Amniotic stem cell (primary cell): Measurements from ENCODE around the gene KRTAP29-1.
"Not testable (repeated sequence)": the region's sequence is repeated elsewhere in the genome, so short reads cannot be mapped to it uniquely, and the experiment has no call there.

Source experiments
- DNase-seq: peaks from one replicate; lab custom pipeline; 2025; lab: John Stamatoyannopoulos, UW

KRTAP29-1 gene

DNA sequence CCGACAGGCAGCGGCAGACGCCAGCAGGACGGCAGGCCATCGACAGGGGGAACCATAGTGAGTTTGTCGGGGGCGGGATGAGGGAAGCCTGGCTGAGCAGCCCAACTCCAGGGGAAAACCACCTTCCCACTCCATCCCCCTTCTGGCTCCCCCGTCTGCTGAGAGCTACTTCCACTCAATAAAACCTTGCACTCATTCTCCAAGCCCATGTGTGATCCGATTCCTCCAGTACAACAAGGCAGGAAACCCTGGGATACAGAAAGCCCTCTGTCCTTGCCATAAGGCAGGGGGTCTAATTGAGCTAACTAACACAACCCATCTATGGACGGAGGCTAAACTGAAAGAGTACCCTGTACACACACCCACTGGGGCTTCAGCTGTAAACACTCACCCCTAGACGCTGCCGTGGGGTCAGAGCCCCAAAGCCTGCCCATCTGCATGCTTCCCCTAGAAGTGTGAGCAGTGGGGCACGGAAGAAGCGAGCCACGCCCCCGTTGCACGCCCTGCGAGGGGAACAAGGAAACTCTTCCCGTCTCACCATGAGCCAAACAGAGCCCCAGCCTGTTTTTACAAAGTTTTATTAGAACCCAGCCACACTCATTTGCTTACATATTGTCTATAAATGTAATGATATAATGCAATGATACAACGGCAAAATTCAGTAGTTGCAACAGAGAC is 4.1 kb downstream of the KRTAP29-1 start:
- DNase-seq = no peak

- no peak for DNase-seq
Observed at GRCh38 chr17:41296846-41297245, 5.8 kb downstream of the KRTAP29-1 start.

DNA sequence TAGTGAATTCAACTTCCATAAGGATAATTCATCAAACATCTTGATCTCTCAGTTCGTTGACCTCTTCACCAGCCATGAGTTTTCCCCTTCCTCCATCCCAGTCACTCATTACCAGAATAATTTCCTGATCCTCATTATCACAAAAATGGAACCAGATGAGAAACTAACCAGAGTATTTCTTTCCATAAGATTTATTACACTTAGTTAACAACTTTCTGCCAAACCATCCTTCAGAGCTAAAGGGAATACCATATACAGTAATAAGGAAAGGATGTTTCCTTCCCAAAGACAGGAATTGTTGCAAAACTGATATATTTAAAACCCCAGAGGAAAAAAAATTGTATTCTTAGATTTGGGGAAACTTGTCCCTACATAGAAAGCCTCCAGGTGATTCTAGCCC is 8.6 kb downstream of the KRTAP29-1 start:
- DNase-seq = no peak

GRCh38 chr17:41287050-41287449 is 15.6 kb downstream of the KRTAP29-1 start:
- no peak for DNase-seq

DNA sequence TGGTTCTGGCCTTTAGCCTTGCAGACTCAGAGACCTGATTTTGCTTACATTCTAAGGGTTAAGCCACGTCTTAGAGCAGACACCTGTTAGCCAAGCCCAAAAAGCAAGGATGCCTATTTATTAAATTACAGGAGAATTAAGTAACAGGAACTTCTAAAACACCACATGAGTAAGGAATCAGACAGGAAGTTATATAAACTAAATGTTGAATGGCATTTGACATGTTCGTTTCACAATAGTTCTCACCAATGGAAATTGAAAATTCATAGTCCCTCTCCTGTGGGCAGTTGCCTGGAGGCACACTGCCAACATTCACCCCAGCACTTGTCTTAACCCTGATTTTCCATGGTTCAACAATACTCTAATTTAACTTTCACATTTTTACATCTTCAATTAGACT is 18.1 kb downstream of the KRTAP29-1 start:
- no peak for DNase-seq

- no peak for DNase-seq
Observed at GRCh38 chr17:41284043-41284442, 18.6 kb downstream of the KRTAP29-1 start.

GRCh38 chr17:41278176-41278955 is 24.3 kb downstream of the KRTAP29-1 start:
- no peak for DNase-seq

DNA sequence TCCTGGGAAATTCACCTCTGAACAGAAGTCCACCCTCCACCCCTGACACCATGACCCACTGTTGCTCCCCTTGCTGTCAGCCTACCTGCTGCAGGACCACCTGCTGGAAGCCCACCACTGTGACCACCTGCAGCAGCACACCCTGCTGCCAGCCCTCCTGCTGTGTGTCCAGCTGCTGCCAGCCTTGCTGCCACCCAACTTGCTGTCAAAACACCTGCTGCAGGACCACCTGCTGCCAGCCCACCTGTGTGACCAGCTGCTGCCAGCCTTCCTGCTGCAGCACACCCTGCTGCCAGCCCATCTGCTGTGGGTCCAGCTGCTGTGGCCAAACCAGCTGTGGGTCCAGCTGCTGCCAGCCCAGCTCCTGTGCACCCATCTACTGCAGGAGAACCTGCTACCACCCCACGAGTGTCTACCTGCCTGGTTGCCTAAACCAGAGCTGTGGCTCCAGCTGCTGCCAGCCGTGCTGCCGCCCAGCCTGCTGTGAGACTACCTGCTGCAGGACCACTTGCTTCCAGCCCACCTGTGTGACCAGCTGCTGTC is 26.9 kb downstream of the KRTAP29-1 start, which contains the start of gene KRTAP9-7:
Gene KRTAP9-7 (plus strand): TSS at position 51 of the 543 bp plus-strand sequence. CDS start 0 bp downstream, at position 51.
- not testable (repeated sequence) for DNase-seq

- DNase-seq = no peak
Observed at GRCh38 chr17:41271858-41272257, 30.8 kb downstream of the KRTAP29-1 start.

GRCh38 chr17:41271323-41271722 is 31.3 kb downstream of the KRTAP29-1 start:
- DNase-seq = not testable (repeated sequence)

DNA sequence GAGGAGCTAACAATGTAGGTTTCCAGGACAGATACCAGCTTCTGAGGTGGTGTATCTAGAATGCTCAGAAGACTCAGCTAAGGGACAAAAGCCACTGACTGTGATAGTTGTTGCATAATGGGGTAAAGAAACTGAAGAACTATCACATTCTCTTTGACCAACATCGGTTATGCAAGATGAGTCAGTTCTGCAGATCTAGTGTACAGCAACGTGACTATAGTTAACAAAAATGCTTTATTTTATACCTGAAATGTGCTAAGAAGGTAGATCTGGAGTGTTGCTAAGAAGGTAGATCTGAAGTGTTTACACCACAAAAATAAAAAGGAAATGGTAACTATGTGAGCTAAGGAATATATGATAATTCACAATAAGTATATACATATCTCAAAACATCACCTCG is 34.9 kb downstream of the KRTAP29-1 start:
- no peak for DNase-seq

GRCh38 chr17:41265078-41265477 is 37.6 kb downstream of the KRTAP29-1 start, which contains the start of gene KRTAP9-6:
KRTAP9-6 (plus strand) TSS chr17:41265378; CDS start chr17:41265378, 0 bp downstream.
- no peak for DNase-seq

- no peak for DNase-seq
Observed at GRCh38 chr17:41264599-41264998, 38.1 kb downstream of the KRTAP29-1 start.

- no peak for DNase-seq
Observed at GRCh38 chr17:41263212-41263611, 39.4 kb downstream of the KRTAP29-1 start.

DNA sequence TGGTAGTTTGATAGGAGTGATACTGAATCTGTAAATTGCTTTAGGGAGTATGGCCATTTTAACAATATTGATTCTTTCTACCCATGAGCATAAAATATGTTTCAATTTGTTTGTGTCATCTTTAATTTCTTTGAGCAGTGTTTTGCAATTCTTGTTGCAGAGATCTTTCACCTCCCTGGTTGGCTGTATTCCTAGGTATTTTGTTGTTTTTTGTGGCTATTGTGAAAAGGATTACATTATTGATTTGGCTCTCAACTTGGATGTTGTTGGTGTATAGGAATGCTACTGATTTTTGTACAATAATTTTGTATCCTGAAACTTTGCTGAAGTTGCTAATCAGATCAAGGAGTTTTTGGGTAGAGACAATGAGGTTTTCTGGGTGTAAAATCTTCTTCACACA is 44.2 kb downstream of the KRTAP29-1 start:
- DNase-seq = no peak

- DNase-seq = no peak
Observed at GRCh38 chr17:41256291-41256685, 46.4 kb downstream of the KRTAP29-1 start.

GRCh38 chr17:41255381-41256290 is 47.0 kb downstream of the KRTAP29-1 start, which contains the start of gene KRTAP9-9:
KRTAP9-9 (plus strand) TSS chr17:41255384.
- not testable (repeated sequence) for DNase-seq

DNA sequence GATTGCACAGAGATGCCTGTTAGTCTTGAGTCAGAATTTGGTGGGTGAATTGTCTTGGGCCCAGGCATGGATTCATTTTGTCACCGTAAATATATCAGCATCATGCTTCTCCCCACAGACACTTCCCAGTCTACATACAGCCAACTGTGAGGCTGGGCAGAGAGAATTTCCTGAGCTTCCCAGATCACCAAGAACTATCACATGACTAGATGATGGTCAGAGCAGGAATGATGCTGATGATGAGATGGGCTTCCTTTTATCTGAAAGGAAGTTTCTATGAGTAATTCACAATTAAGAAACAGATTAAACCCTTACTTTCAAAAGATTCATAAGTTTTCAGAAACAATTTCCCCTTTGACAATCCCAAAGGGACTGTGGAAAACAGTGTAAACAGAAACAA is 47.8 kb downstream of the KRTAP29-1 start:
- no peak for DNase-seq
